TTC549 (cell line): Measurements from ENCODE around the gene ANKH.

Experiments
- FAIRE-seq: peaks from 2 replicates; lab custom pipeline; 2012; peaks lifted over from hg19 to GRCh38; lab: Jason Lieb, UNC

The ANKH gene

GRCh38 chr5:14734396-14734795, 137.2 kb downstream of the ANKH start:
- no peak for FAIRE-seq

DNA sequence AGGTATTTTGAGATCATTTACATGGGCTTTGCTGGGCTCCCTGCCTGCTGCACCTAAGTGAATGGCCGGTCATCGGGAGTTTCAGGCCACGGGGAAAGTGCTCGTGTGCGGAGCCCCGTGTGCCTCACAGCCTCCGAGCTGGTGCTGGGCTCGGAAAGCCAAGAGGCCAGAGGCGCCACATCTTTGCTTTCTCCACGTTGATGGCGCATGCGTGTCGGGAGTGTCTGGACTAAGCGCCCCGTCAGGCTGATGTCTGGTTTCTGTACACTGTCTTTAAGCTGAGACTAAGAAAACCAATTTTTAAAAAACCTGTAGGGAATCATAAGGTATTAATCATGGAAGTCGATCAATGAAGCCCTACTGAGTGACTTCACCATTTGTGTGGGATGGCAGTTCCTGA, 137.9 kb downstream of the ANKH start:
- no peak for FAIRE-seq

DNA sequence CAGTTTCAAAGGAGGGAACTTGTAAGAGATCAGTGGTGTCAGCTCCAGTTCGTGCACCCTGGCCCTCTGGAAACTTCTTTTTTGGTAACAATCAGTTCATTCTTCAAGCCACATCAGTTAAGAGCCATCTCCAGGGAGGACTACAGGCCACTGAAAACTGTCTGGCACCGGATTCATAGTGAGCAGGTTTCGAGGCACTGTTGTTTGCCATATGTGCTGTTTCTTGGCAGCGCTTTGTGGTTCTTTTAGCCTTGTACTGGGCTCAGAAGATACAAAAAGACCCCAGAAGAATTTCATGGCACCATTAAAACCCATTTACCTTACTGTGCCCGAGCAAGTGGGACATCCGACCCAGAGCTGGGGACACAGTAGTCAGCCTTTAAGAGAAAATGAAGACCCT, 138.6 kb downstream of the ANKH start:
- FAIRE-seq = no peak

DNA sequence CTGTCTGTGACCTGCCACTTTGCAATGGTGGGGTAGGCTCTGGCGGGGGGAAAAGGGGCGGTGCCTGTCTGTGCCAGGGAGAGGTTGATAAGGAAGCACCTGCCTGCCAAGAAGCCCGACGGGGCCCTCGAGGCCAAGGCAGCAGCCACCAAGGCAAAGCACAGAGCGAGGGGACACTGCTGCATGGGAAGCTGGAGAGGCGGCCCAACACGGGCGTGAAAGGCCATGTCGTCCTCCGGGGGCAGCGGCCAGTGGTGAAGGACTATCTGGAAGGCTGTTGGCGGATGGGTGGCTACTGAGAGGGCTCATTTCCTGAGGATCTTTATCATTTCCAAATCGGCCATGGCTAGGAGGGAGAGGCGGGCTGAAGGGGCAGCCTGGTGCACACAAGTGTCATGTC, 140.7 kb downstream of the ANKH start:
- FAIRE-seq = no peak

GRCh38 chr5:14730466-14730865, 141.1 kb downstream of the ANKH start:
- no peak for FAIRE-seq

- FAIRE-seq = no peak
Measured at GRCh38 chr5:14729448-14730385, 141.9 kb downstream of the ANKH start.

DNA sequence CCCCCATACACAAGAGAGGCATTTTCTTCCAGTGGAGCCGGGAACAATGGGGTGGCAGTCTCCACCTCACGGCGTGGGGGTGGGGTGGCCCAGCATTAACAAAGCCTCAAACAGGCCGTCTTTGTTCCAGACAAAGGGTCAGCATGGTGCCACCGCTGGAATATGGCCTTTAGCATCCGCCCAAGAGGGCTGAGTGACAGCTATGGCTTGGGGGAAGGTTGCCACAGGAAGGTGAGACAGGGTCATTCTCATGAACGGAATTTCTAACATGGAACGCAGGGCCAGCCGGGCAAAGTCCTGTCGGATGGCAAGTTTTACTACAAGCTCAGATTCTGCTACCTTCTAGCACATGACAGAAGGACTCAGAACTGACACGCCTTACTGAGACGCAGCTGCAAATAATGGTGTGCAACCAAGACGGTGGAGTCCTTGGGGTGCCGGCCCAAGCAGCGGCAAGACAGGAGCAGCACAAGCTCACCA, 143.1 kb downstream of the ANKH start:
- no peak for FAIRE-seq

DNA sequence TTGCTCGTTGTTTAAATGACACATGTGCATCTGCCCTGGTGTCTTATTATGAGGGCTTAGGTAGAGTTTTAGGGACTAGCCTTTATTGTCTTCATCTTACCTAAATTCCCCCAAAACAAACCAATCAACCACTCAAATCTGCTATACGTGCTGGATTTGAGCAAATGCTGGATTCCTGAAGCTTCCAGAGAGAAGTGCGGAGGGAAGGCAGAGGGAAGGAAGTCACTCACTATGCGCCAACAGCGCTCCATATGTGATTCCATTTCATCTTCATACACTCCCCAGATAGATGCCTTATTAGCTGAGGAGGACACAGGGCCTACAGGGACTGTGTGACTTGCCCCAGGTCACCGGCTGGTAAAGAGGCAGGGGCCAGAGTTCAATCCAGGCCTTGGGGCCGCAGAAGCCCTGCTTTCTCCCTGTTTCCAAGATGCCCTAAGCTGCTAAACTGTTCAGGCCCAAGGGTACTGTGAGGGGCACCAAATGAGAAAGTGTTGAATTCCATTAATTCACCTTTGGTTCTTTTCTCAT, 143.6 kb downstream of the ANKH start:
- no peak for FAIRE-seq

DNA sequence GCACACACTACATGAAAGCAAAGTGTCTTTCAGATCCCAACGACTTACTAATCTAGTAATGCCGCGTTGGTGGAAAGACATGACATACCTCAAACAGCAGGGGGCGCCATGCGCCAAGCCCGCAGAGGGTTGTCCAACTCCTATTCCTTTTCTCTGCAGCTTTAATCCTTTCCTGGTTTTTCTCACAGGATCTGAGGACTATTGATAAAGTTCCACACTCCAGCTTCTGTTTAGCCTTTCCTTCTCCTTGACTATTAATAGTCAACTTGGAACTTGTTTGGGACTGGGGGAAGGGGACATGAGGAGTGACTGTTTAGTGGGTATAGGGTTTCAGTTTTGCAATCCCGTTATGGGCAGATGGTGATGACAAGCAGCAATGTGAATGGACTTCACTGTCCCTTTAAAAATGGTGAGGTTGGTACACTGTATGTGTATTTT, 144.1 kb downstream of the ANKH start:
- peak; percentile 54 for FAIRE-seq

DNA sequence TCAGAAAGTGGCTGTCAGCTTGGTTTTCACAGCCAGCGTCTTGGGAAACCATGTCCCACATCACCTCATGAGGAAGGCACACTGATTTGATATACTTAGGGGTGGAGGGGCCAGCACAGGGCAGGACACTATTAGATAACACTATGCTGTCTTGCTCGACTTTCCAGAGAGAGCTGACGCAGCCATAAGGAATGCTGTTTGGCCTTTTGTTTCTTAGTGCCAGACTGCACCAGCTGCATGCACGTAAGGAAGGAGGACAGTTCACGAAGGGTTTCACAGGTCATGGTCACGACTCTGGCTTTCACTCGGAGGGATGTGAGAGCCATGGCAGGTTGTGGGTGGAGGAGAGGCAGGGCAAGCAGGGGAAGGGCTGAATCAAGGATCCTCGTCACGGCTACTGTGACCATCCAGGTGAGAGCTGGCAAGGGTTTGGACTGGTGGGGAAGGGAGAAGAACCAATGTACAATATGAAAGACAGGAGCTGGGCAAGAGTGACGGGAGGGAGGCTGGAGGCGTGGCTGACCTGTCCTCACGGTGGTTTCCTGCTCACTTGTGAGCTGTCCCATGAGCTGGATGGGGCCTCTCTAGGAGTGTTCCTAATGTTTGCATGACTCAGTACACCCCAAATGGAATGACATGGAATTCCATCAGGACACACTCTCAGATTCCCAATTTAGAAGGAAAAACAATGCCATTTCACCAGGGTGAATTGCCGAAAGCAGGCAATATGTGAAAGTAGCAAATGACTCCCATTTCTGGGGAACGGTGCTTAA, 145.3 kb downstream of the ANKH start:
- no peak for FAIRE-seq

DNA sequence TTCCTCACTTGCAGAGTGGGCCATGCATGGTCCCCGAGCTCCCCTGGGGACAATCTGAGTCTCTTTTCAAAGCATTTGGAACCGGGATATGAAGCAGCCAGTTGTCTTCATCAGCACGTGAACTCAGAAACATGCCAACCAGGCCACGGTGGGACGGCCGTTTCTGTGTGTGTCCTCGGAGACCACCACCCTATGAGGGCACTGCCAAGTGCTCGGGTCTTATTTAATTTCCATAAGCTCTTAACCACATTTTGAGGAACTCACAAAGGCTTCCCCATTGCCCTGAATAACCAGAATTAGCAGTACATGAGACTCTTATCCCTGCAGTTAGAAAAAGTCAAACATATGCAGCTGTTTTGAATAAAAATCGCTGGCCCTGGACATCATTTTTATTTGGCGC, 146.9 kb downstream of the ANKH start:
- no peak for FAIRE-seq

DNA sequence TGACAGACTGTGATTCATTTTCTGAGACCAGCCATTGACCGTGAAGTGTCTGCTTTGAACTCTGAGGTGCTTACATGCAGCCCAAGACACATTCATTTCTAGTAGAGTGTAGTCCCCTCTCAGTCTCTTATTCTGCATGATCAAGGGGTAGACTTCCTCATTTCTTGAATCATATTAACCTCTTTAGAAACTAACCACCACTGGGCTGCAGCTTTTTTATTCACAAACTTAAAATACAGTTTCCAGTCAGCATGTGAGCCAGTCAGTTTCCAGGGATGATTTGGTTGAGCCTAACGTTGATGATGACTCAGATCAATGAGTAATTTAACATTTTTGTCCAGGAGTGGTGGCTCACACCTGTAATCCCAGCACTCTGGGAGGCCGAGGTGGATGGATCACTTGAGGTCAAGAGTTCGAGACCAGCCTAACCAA, 147.9 kb downstream of the ANKH start:
- no peak for FAIRE-seq

DNA sequence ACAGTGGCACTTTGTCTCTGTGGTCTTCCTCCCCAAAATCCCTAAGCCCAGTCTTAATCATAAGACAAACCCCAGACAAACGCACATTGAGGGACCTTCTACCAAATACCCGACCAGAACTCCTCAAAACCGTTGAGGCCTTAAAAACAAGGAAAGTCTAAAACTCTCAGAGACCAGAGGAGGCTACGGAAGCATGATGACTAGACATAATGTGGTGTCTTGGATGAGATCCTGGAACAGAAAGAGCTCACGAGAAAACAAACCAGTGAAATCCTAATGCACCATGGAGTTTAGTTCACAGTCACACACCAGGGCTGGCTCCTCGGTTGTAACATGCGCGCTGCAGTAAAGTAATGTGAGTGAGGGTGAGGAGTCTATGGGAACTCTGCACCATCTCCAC, 148.7 kb downstream of the ANKH start:
- FAIRE-seq = no peak

- FAIRE-seq = no peak
Measured at GRCh38 chr5:14721990-14722656, 149.5 kb downstream of the ANKH start.

- no peak for FAIRE-seq
Measured at GRCh38 chr5:14720236-14720923, 151.2 kb downstream of the ANKH start.

- FAIRE-seq = no peak
Measured at GRCh38 chr5:14718778-14719177, 152.8 kb downstream of the ANKH start.

DNA sequence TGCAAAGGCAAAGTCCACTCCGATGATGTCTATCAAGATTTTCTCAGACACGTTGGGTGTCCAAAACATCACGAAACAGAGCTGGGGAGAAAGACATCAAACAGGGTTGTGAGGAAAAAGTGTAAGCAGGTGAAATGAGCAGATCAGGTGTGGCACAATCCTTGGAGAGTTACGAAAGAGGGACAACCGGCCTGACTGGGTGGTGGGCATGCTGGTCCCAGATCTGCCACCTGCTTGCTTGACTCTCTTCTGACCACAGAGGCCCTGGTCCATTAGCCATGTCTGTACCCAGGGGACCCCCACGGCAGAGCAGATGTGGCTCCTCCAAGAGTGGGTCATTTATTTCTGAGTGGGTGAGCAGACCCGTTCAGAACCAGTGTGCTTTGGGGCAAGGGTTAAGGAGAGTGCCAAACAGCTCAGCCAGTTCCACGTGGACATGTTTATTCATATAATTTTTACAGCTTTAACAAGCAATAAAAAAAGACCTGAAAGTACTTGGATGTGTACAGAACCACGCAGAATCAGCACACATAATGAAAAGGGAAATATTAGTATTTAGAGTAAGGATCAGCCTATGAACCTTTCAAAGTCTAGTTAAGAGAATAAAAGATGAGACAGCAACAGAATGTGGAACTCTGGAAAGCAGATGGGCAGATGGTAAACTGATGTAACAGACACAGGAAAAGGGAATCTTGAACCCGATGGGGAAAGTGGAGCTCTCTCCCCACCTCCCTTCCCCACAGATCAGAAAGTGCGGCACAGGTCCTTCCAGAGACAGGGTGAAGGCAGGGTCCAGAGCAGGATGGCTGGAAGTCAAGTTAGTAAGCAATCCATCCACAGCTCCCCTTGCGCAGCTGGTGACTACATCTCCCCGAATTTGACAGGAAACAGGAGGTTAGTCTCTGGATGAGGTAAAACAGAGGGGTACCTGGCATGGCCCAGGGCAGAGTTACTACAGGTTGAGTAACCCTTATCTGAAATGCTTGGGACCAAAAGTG, 154.5 kb downstream of the ANKH start:
- FAIRE-seq = no peak

- FAIRE-seq = no peak
Measured at GRCh38 chr5:14715481-14715880, 156.1 kb downstream of the ANKH start.

GRCh38 chr5:14714706-14715105, 156.9 kb downstream of the ANKH start:
- FAIRE-seq = no peak
